ENCODE data around the gene NSFL1C.

GRCh38 chr20:1423625-1424106 lies 43.0 kb downstream of the NSFL1C start:
- TF ChIP-seq POLR2AphosphoS5 (IDR thresholded peaks at IDR 0.05), result no peak
- peak in 1 of 5 experiments; percentile 9 for TF ChIP-seq CTCF (IDR thresholded peaks at IDR 0.05)
- TF ChIP-seq POLR2A (IDR thresholded peaks at IDR 0.05), result peak; percentile 16
- TF ChIP-seq EP300 (IDR thresholded peaks at IDR 0.05; ENCODE audit: low read depth), result no peak
